Endodermal cell (in vitro differentiated cells): ENCODE measurements around the gene CAMK1. TPM values are rescaled to one million over a fixed set of nuclear protein-coding genes. Genes with fewer than 3 reads are reported as not detected.

Source experiments
- DNase-seq: peaks from one replicate; pipeline ENCODE4 v3.0.0-alpha.2; 2017
- H3K27ac ChIP-seq: 2 replicates; pipeline ENCODE4 v1.5.1; 2013; ENCODE audit warnings: mild to moderate bottlenecking, low read depth, low read length, moderate library complexity
- H3K27me3 ChIP-seq: 2 replicates; pipeline ENCODE4 v1.6.1; 2013; ENCODE audit warnings: mild to moderate bottlenecking, low read length, moderate library complexity; ENCODE audit not compliant: insufficient read depth, control insufficient read depth, poor library complexity, severe bottlenecking
- H3K36me3 ChIP-seq: 2 replicates; pipeline ENCODE4 v1.7.0; 2013; ENCODE audit warnings: mild to moderate bottlenecking, low read length, moderate library complexity; ENCODE audit not compliant: control insufficient read depth, insufficient read depth
- H3K4me1 ChIP-seq: one replicate; pipeline ENCODE4 v1.7.0; 2013; ENCODE audit warnings: low read length; ENCODE audit not compliant: control insufficient read depth, insufficient read depth
- H3K4me3 ChIP-seq: 2 replicates; pipeline ENCODE4 v1.5.1; 2013; ENCODE audit warnings: mild to moderate bottlenecking, low read length, moderate library complexity
- H3K9ac ChIP-seq: 2 replicates; pipeline ENCODE4 v1.6.1; 2013; ENCODE audit warnings: mild to moderate bottlenecking, low read length, moderate library complexity; ENCODE audit not compliant: poor library complexity, severe bottlenecking; ENCODE audit errors: extremely low read depth
- H3K9me3 ChIP-seq: 2 replicates; pipeline ENCODE4 v1.6.1; 2013; ENCODE audit warnings: mild to moderate bottlenecking, low read length, moderate library complexity; ENCODE audit not compliant: control insufficient read depth
- H3K27ac Mint-ChIP-seq: 2 replicates; pipeline ENCODE4 v1.8.0; 2020; ENCODE audit warnings: mixed read lengths
- H3K27me3 Mint-ChIP-seq: 2 replicates; pipeline ENCODE4 v1.8.0; 2021; ENCODE audit warnings: mild to moderate bottlenecking, mixed read lengths; ENCODE audit not compliant: insufficient read depth
- H3K36me3 Mint-ChIP-seq: 2 replicates; pipeline ENCODE4 v1.8.0; 2020; ENCODE audit warnings: low read depth, mixed read lengths
- H3K4me1 Mint-ChIP-seq: 2 replicates; pipeline ENCODE4 v1.8.0; 2020; ENCODE audit warnings: mixed read lengths
- H3K4me3 Mint-ChIP-seq: 2 replicates; pipeline ENCODE4 v1.8.0; 2020; ENCODE audit warnings: mild to moderate bottlenecking, moderate library complexity, mixed read lengths
- H3K9me3 Mint-ChIP-seq: 2 replicates; pipeline ENCODE4 v1.8.0; 2020; ENCODE audit warnings: mild to moderate bottlenecking, mixed read lengths
- CTCF ChIP-seq: fragments of 200-600 bp; sonication (generic); conservative IDR thresholded peaks from 2 replicates; pipeline ENCODE4 v1.5.0; 2021; ENCODE audit warnings: antibody characterized with exemption, mild to moderate bottlenecking
- WGBS, 2 experiments: methylation state at CpG; one replicate each; pipeline versions ENCODE4 v1.1.5 to v1.1.7; 2013; ENCODE audit warnings: missing lambda C conversion rate in 2 of 2, mixed read lengths in 1 of 2; ENCODE audit not compliant: insufficient coverage in 1 of 2, insufficient read length in 1 of 2; 5-methylcytosine and 5-hydroxymethylcytosine counted together
- total RNA-seq, 2 donors: library from RNA; stranded (reverse); fragmentation: NEBNext Ultra II Directional in 1 of 2; extraction: Animal tissue kit (Norgen Biotek cat#: 25700) in 1 of 2; gene quantifications; 2 replicates in 1 of 2; 3 replicates in 1 of 2; pipeline ENCODE4 v1.2.1, GENCODE V29; 2021

CAMK1 gene
- total RNA-seq, 2 donors from 2014 or later: 10.1 to 13.3 TPM

- Histone ChIP-seq H3K4me1 (peaks cover 5% of the 10 kb centered on the region), H3K9ac (no peak overlapping the region), H3K9me3 (no peaks in the 10 kb centered on the region), H3K27me3 (no peaks in the 10 kb centered on the region), H3K4me3 (no peak overlapping the region), H3K27ac (no peak overlapping the region), H3K36me3 (peaks cover 33% of the 10 kb centered on the region)
- no peaks in the 10 kb centered on the region for H3K9me3 Mint-ChIP-seq
- H3K27me3 Mint-ChIP-seq: no peaks in the 10 kb centered on the region
- TF ChIP-seq CTCF: no peak
- WGBS, 2 experiments: 90 to 96% methylated on average over 2 to 8 of the region's 8 CpGs
- H3K4me1 Mint-ChIP-seq: peaks cover 7% of the 10 kb centered on the region
- no peak for DNase-seq
- no peak overlapping the region for H3K4me3 Mint-ChIP-seq
- H3K36me3 Mint-ChIP-seq: peaks cover 56% of the 10 kb centered on the region
- H3K27ac Mint-ChIP-seq: no peak overlapping the region
Measured at GRCh38 chr3:9754678-9755077, 15.1 kb downstream of the CAMK1 start.

GRCh38 chr3:9750556-9751411 is 19.0 kb downstream of the CAMK1 start:
- H3K9ac ChIP-seq: peak overlapping the region; percentile 69
- no peaks in the 10 kb centered on the region for H3K27me3 ChIP-seq
- Mint-ChIP-seq H3K4me1 (peaks cover 12% of the 10 kb centered on the region), H3K36me3 (peaks cover 65% of the 10 kb centered on the region), H3K4me3 (peak overlapping the region; percentile 84), H3K9me3 (no peaks in the 10 kb centered on the region), H3K27me3 (no peaks in the 10 kb centered on the region), H3K27ac (peak overlapping the region; percentile 97)
- peaks cover 44% of the 10 kb centered on the region for H3K36me3 ChIP-seq
- 67 to 74% methylated on average over 8 to 17 of the region's 17 CpGs for WGBS, 2 experiments
- peaks cover 5% of the 10 kb centered on the region for H3K4me1 ChIP-seq
- no peak overlapping the region for H3K27ac ChIP-seq
- TF ChIP-seq CTCF: no peak
- DNase-seq: no peak
- peak overlapping the region; percentile 97 for H3K4me3 ChIP-seq
- H3K9me3 ChIP-seq: no peaks in the 10 kb centered on the region

- Mint-ChIP-seq H3K4me3 (peak within 1 kb of the TSS; percentile 84), H3K36me3 (peaks cover 68% of the 10 kb centered on the region), H3K27ac (peak within 1 kb of the TSS; percentile 97), H3K9me3 (no peaks in the 10 kb centered on the region), H3K4me1 (peaks cover 12% of the 10 kb centered on the region), H3K27me3 (no peaks in the 10 kb centered on the region)
- peaks cover 5% of the 10 kb centered on the region for H3K4me1 ChIP-seq
- H3K9ac ChIP-seq: peak within 1 kb of the TSS; percentile 69
- H3K9me3 ChIP-seq: no peaks in the 10 kb centered on the region
- peak; percentile 99 for DNase-seq
- H3K4me3 ChIP-seq: peak within 1 kb of the TSS; percentile 97
- peaks cover 53% of the 10 kb centered on the region for H3K36me3 ChIP-seq
- TF ChIP-seq CTCF: no peak
- whole genome bisulfite sequencing, 2 experiments: 0 to 1% methylated on average over 41 to 60 of the region's 60 CpGs
- peak within 1 kb of the TSS; percentile 97 for H3K27ac ChIP-seq
- H3K27me3 ChIP-seq: no peaks in the 10 kb centered on the region
Measured at GRCh38 chr3:9749645-9750555, 19.8 kb downstream of the CAMK1 start, which contains the start of gene OGG1. Gene OGG1 (plus strand): TSS chr3:9749952. CDS start chr3:9750287, 335 bp downstream.
